HT-29 (cell line): ENCODE data around the gene GPR135. TPM values are rescaled to one million over a fixed set of nuclear protein-coding genes. Genes with fewer than 3 reads are reported as not detected.

Experiments
- DNase-seq: peaks from one replicate; pipeline ENCODE4 v3.0.0-alpha.2; 2015; ENCODE audit warnings: low spot score
- total RNA-seq: library from RNA; depleted of rRNA; stranded (reverse); fragments of >200 nt; shearing (Covaris generic); gene quantifications from 2 replicates; pipeline ENCODE4 v1.2.3, GENCODE V29; 2014; rRNA removed

GPR135 gene
- total RNA-seq, 1 experiment from 2014 or later = 0.84 TPM

DNA sequence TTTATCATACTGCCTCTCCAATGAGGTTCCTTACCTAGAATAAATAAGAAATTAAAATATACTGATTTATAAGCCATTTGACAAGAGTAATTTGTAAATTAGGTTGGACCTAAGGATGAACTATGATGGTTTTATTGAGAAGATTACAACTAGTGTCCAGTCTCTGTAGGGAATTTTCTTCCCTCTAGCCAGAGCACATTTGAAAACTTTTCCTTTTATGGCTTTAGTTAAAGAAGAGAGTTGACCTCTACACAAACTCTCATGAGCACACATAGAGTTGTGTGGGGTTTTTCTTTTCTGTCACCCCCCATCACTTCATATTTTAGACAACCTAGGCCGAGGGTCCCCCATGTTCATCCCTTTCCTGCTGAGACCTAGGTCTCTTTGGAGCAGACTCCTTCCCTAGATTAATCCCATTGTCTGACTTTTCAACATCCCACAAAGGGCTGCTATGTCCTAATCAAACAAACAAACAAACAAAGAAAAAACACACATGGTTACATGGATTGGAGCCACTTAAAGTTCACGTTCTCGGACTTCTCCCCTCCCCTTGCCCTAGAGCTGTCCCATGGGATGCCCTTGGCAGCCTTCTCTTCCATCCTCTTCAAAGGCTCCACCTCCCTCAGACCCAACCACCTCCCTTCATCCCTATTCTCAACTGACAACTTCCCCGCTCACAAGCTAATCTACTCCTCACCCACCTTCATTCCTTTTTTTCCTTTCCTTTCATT is 40.7 kb downstream of the GPR135 start:
- no peak for DNase-seq

DNA sequence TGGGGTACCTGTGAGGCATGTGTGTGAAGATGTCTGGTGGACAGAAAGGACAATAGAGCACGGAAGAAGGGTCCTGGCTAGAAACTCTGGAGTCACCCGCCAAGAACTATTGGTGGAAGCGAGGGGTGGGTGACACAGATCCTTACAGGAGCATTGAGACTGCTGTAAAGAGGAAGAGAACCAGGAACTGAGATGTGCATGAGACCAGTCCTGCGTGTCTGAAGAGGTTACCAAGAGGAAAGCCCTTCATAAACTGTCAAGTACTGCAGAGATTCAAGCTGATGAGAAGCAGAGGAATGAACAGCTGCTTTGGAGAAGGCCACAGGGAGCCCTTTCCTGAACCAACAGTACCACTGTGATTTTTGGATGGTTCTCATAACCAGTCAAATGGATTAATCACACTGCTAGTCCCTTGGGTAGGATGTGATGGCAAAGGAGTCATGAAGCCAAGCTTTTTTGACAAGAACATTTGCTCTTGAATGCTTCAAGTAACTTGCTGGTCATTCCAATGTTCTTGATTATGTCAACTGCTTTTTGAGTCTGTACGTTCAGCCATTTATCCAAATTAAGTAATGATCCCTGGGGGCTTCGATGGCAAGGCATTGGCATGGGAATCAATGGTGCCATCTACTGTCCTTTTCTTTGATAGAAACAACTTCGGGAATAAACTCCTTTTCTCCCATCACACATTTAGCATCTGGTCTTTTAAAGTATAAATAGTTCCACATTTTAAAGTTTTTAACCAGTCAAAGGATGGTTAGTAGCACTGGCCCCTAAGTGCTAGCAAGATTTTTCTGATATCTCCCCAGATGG is 42.9 kb downstream of the GPR135 start:
- peak; percentile 5 for DNase-seq

- no peak for DNase-seq
Measured at GRCh38 chr14:59419303-59419702, 45.9 kb downstream of the GPR135 start.

GRCh38 chr14:59417311-59417710 is 47.9 kb downstream of the GPR135 start:
- no peak for DNase-seq

DNA sequence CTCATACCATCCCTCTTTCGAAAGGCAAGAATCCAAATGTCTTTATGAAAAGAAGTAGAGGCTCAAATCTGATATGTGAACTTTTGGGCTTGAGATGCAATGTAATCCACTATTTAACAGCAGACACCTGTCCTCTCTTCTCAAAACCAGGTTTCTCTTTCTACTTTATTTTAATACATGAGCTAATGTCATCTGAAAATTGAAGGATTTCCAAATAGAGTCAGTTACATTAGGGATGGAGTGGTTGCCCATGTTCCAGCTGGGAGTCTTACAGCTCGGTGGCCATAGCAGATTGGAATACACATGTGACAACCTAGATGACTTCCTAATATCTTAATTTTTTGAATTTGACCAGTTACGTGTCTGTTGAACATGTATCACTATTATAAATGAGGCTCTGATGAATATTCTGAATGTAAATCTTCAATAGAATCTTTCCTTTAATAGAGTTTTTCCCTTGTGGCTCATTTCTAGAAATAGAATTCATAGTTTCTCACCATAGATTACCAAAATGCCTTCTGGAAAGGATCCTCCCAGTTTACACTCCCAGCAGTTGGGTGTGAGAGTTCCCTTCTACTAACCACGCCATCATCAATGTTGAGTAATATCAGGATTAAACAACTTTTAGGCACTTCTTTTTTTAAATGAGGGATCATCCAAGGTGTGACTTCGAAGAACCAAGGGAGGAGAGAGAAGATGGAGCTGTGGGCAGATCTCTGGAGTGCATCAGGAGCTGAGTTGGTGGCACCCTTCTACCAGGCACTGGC is 49.2 kb downstream of the GPR135 start:
- DNase-seq = no peak

Other genes with a start within 250 kb of the GPR135 start
- gene L3HYPDH, start 19.0 kb upstream of the GPR135 start, total RNA-seq = 12.1 and 16.5 TPM in 2 replicates
- gene JKAMP, start 19.1 kb upstream of the GPR135 start, total RNA-seq = 15.1 and 17.2 TPM in 2 replicates
- 0.34 TPM in 1 of 2 replicates, not detected in the other for gene CCDC175, start 111.4 kb upstream of the GPR135 start, total RNA-seq